Liver (tissue), 9 donors: ENCODE measurements around the gene SCARF1. TPM values are rescaled to one million over a fixed set of nuclear protein-coding genes. Genes with fewer than 3 reads are reported as not detected.

Experiments
- DNase-seq: peaks from one replicate; pipeline ENCODE4 v3.0.0-alpha.2; 2017; ENCODE audit warnings: low spot score
- H3K27ac ChIP-seq, 2 donors: one replicate each; pipeline ENCODE4 v1.7.0; 2013; ENCODE audit warnings: inconsistent platforms in 2 of 2, low read length in 2 of 2, control low read depth in 1 of 2, low read depth in 1 of 2, mild to moderate bottlenecking in 1 of 2
- H3K27me3 ChIP-seq, 4 donors: one replicate each; pipeline versions ENCODE4 v1.6.1 to v1.7.0; 2013; ENCODE audit warnings: low read length in 3 of 4, inconsistent platforms in 1 of 4, mild to moderate bottlenecking in 1 of 4, moderate library complexity in 1 of 4; ENCODE audit not compliant: control insufficient read depth in 4 of 4, insufficient read depth in 4 of 4
- H3K36me3 ChIP-seq, 4 donors: one replicate each; pipeline versions ENCODE4 v1.6.1 to v1.7.0; 2013; ENCODE audit warnings: low read length in 3 of 4, mild to moderate bottlenecking in 3 of 4, low read depth in 1 of 4, moderate library complexity in 1 of 4; ENCODE audit not compliant: control insufficient read depth in 4 of 4, insufficient read depth in 3 of 4
- H3K4me1 ChIP-seq, 4 donors: one replicate each; pipeline versions ENCODE4 v1.6.1 to v1.7.0; 2013; ENCODE audit warnings: low read length in 3 of 4, mild to moderate bottlenecking in 3 of 4, moderate library complexity in 1 of 4; ENCODE audit not compliant: control insufficient read depth in 4 of 4, insufficient read depth in 4 of 4
- H3K4me3 ChIP-seq, 3 donors: one replicate each; pipeline versions ENCODE4 v1.6.1 to v1.7.0; 2013; ENCODE audit warnings: low read length in 3 of 3, control low read depth in 1 of 3, low read depth in 1 of 3, mild to moderate bottlenecking in 1 of 3
- H3K9ac ChIP-seq, 2 donors: one replicate each; pipeline ENCODE4 v1.7.0; 2013; ENCODE audit warnings: low read length in 2 of 2, mild to moderate bottlenecking in 2 of 2, moderate library complexity in 2 of 2, control low read depth in 1 of 2, low read depth in 1 of 2
- H3K9me3 ChIP-seq, 4 donors: one replicate each; pipeline versions ENCODE4 v1.6.1 to v1.7.0; 2013; ENCODE audit warnings: low read length in 3 of 4; ENCODE audit not compliant: control insufficient read depth in 4 of 4
- EGR1 ChIP-seq, 2 donors: IDR thresholded peaks; 2 replicates each; pipeline ENCODE4 v1.6.1; 2016 to 2018; ENCODE audit warnings: antibody characterized with exemption in 2 of 2, low read depth in 2 of 2
- FOXA1 ChIP-seq: IDR thresholded peaks from 2 replicates; pipeline ENCODE4 v1.6.1; 2016; ENCODE audit warnings: antibody characterized with exemption
- FOXA2 ChIP-seq: IDR thresholded peaks from 2 replicates; pipeline ENCODE4 v1.6.1; 2016; ENCODE audit warnings: antibody characterized with exemption
- GABPA ChIP-seq, 2 donors: IDR thresholded peaks in 1 of 2; conservative IDR thresholded peaks in 1 of 2; 2 replicates each; pipeline ENCODE4 v1.6.1; 2016; ENCODE audit warnings: antibody characterized with exemption in 2 of 2, mild to moderate bottlenecking in 1 of 2, moderate library complexity in 1 of 2
- HNF4A ChIP-seq, 2 donors: conservative IDR thresholded peaks; 2 replicates each; pipeline ENCODE4 v1.6.1; 2016; ENCODE audit warnings: antibody characterized with exemption in 2 of 2, mild to moderate bottlenecking in 2 of 2
- NR2F2 ChIP-seq: IDR thresholded peaks from 2 replicates; pipeline ENCODE4 v1.6.1; 2016; ENCODE audit warnings: antibody characterized with exemption
- RAD21 ChIP-seq, 2 donors: IDR thresholded peaks; 2 replicates each; pipeline ENCODE4 v1.6.1; 2016; ENCODE audit warnings: antibody characterized with exemption in 2 of 2, mild to moderate bottlenecking in 2 of 2
- RXRA ChIP-seq, 2 donors: IDR thresholded peaks; 2 replicates each; pipeline ENCODE4 v1.6.1; 2017 to 2018; ENCODE audit warnings: antibody characterized with exemption in 2 of 2, mild to moderate bottlenecking in 1 of 2
- YY1 ChIP-seq: IDR thresholded peaks from 2 replicates; pipeline ENCODE4 v1.6.1; 2016; ENCODE audit warnings: antibody characterized with exemption, mild to moderate bottlenecking
- WGBS: extraction: QIAGEN DNeasy Blood & Tissue Kit; methylation state at CpG from one replicate; pipeline ENCODE4 v1.1.7; 2013; 5-methylcytosine and 5-hydroxymethylcytosine counted together
- polyA plus RNA-seq, 2 donors: library from polyadenylated mRNA; stranded (reverse) in 1 of 2; unstranded in 1 of 2; fragments of 200-250 nt in 1 of 2; fragments of >200 nt in 1 of 2; fragmentation: Nextera tagmentation in 1 of 2; extraction: Ambion mirVana in 1 of 2; gene quantifications; one replicate each; pipeline versions ENCODE4 v1.2.1 to v1.2.3, GENCODE V29; 2013 to 2015
- total RNA-seq, 2 donors: library from RNA; depleted of rRNA; stranded (reverse); fragments of >200 nt; gene quantifications; one replicate each; pipeline ENCODE4 v1.2.3, GENCODE V29; 2014
- TF ChIP-seq, protein P1 (sequence below): fragments of 150-350 bp; IDR thresholded peaks from 2 replicates; pipeline ENCODE4 v1.5.1; 2017; ENCODE audit warnings: improper control_type of control experiment, low read depth, low read length; ENCODE audit not compliant: missing input control
- TF ChIP-seq, protein P2 (sequence below): IDR thresholded peaks from 2 replicates; pipeline ENCODE4 v1.6.1; 2016; ENCODE audit warnings: antibody characterized with exemption
- TF ChIP-seq, protein P3 (sequence below): IDR thresholded peaks from 2 replicates; pipeline ENCODE4 v1.6.1; 2016; ENCODE audit warnings: antibody characterized with exemption, mild to moderate bottlenecking
- TF ChIP-seq, protein P4 (sequence below): IDR thresholded peaks from 2 replicates; pipeline ENCODE4 v1.6.1; 2016; ENCODE audit warnings: antibody characterized with exemption
- TF ChIP-seq, protein P5 (sequence below): IDR thresholded peaks from 2 replicates; pipeline ENCODE4 v1.6.1; 2016; ENCODE audit warnings: antibody characterized with exemption
- donor health status: healthy.
- donor health status: healthy.
- donor health status: healthy.
- donor health status: healthy.
- donor health status: healthy.

Gene SCARF1
- total and polyA plus RNA-seq, 4 donors, result 1.3 to 11.9 (median 8.4) TPM

DNA sequence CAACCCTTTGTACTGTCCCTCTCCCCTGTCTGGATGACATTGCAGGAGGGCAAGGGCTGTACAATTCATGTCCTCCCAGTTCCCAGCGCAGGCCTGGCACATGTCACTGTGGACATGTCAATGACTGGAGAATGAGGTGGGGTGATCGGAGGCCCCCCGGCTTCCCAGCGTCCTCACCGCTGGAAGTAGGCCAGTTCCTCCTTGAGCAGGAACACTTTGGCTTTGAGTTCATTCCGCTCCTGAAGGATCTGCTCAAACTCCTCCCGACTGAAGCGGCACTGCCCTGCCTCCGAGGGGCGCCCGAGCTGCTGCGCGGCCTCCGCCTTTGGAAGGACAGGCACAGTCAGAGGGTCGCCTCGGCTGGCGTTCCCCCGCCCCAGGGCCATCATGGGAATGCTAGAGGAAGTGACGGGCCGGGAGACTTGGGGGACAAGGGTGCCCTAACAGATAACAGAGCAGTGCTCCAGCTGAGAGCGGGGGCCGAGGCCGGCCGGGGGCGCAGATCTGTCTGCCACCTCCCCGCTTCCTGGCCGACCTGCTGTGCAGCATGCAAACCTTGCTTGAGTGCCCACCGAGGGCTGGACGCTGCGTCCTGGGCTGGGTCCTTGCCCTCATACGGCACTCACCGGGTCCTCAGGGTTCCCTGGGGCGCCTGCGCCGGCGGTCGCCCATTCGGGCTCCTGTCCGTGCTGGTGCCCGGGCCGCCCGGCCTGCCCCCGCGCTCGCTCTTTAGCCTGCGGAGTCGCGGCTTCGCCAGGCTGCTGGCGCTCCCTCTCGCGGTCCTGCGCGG, 2.8 kb upstream of the SCARF1 start:
- peaks cover 10 to 62% (median 41%) of the 10 kb centered on the region in 4 donors for H3K4me1 ChIP-seq
- peak overlapping the region; percentile 38 to 60 for H3K9ac ChIP-seq

DNA sequence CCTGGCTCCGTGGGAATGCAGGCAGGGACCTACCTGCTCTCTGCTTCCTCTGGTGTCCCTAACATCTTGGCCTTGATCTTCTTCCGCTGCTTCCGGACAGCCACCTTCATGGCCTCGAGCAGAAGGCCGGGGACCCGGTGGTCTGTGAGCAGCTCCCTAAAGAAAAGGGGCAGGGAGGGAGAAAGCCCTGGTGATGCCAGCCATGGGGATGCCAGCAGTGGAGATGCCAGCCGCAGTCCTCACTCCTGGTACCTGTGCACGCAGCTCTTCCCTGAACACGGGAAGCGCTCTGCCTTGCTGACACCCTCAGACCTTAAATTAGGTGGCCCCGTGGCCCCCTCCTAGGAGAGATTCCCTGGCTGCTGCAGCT, 2.3 kb upstream of the SCARF1 start:
- no peak for DNase-seq
- peak overlapping the region in 1 of 2 donors; percentile 66 for H3K27ac ChIP-seq
- H3K27me3 ChIP-seq, result no peaks in the 10 kb centered on the region
- H3K4me1 ChIP-seq, result peaks cover 11 to 63% (median 41%) of the 10 kb centered on the region in 4 donors
- no peak for TF ChIP-seq NR2F2
- no peak for TF ChIP-seq YY1
- no peak for TF ChIP-seq GABPA (IDR thresholded peaks at IDR 0.05 in 1 of 2, conservative IDR thresholded peaks at IDR 0.05 in 1 of 2)
- no peak for TF ChIP-seq RAD21 (IDR thresholded peaks at IDR 0.05)
- no peak for TF ChIP-seq FOXA1
- no peak for TF ChIP-seq RXRA (IDR thresholded peaks at IDR 0.05)
- TF ChIP-seq FOXA2, result no peak
- TF ChIP-seq, protein P1, sequence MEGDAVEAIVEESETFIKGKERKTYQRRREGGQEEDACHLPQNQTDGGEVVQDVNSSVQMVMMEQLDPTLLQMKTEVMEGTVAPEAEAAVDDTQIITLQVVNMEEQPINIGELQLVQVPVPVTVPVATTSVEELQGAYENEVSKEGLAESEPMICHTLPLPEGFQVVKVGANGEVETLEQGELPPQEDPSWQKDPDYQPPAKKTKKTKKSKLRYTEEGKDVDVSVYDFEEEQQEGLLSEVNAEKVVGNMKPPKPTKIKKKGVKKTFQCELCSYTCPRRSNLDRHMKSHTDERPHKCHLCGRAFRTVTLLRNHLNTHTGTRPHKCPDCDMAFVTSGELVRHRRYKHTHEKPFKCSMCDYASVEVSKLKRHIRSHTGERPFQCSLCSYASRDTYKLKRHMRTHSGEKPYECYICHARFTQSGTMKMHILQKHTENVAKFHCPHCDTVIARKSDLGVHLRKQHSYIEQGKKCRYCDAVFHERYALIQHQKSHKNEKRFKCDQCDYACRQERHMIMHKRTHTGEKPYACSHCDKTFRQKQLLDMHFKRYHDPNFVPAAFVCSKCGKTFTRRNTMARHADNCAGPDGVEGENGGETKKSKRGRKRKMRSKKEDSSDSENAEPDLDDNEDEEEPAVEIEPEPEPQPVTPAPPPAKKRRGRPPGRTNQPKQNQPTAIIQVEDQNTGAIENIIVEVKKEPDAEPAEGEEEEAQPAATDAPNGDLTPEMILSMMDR, result no peak
- TF ChIP-seq, protein P2, sequence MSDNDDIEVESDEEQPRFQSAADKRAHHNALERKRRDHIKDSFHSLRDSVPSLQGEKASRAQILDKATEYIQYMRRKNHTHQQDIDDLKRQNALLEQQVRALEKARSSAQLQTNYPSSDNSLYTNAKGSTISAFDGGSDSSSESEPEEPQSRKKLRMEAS, result no peak
- no peak for TF ChIP-seq EGR1 (IDR thresholded peaks at IDR 0.05; ENCODE audit: low read depth in 2 of 2)
- peaks cover 9 to 23% (median 20%) of the 10 kb centered on the region in 4 donors for H3K36me3 ChIP-seq
- no peak overlapping the region for H3K4me3 ChIP-seq
- WGBS, result 85% methylated on average over 11 of the region's 11 CpGs
- H3K9me3 ChIP-seq, result no peaks in the 10 kb centered on the region
- H3K9ac ChIP-seq, result no peak overlapping the region

More for the DNA sequence above, 2.8 kb upstream of the SCARF1 start:
- DNase-seq, result no peak
- Histone ChIP-seq H3K27ac (peak overlapping the region; percentile 66 to 77), H3K36me3 (peaks cover 9 to 29% (median 24%) of the 10 kb centered on the region in 4 donors), H3K27me3 (no peaks in the 10 kb centered on the region), H3K9me3 (no peaks in the 10 kb centered on the region), H3K4me3 (peak overlapping the region in 2 of 3 donors; percentile 49 to 64)
- 25% methylated on average over 54 of the region's 54 CpGs for WGBS
- TF ChIP-seq RXRA (IDR thresholded peaks at IDR 0.05) (no peak), FOXA2 (no peak), HNF4A (conservative IDR thresholded peaks at IDR 0.05) (no peak), EGR1 (IDR thresholded peaks at IDR 0.05; ENCODE audit: low read depth in 2 of 2) (no peak)
- TF ChIP-seq, protein P3, sequence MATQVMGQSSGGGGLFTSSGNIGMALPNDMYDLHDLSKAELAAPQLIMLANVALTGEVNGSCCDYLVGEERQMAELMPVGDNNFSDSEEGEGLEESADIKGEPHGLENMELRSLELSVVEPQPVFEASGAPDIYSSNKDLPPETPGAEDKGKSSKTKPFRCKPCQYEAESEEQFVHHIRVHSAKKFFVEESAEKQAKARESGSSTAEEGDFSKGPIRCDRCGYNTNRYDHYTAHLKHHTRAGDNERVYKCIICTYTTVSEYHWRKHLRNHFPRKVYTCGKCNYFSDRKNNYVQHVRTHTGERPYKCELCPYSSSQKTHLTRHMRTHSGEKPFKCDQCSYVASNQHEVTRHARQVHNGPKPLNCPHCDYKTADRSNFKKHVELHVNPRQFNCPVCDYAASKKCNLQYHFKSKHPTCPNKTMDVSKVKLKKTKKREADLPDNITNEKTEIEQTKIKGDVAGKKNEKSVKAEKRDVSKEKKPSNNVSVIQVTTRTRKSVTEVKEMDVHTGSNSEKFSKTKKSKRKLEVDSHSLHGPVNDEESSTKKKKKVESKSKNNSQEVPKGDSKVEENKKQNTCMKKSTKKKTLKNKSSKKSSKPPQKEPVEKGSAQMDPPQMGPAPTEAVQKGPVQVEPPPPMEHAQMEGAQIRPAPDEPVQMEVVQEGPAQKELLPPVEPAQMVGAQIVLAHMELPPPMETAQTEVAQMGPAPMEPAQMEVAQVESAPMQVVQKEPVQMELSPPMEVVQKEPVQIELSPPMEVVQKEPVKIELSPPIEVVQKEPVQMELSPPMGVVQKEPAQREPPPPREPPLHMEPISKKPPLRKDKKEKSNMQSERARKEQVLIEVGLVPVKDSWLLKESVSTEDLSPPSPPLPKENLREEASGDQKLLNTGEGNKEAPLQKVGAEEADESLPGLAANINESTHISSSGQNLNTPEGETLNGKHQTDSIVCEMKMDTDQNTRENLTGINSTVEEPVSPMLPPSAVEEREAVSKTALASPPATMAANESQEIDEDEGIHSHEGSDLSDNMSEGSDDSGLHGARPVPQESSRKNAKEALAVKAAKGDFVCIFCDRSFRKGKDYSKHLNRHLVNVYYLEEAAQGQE, result no peak
- TF ChIP-seq, protein P4, sequence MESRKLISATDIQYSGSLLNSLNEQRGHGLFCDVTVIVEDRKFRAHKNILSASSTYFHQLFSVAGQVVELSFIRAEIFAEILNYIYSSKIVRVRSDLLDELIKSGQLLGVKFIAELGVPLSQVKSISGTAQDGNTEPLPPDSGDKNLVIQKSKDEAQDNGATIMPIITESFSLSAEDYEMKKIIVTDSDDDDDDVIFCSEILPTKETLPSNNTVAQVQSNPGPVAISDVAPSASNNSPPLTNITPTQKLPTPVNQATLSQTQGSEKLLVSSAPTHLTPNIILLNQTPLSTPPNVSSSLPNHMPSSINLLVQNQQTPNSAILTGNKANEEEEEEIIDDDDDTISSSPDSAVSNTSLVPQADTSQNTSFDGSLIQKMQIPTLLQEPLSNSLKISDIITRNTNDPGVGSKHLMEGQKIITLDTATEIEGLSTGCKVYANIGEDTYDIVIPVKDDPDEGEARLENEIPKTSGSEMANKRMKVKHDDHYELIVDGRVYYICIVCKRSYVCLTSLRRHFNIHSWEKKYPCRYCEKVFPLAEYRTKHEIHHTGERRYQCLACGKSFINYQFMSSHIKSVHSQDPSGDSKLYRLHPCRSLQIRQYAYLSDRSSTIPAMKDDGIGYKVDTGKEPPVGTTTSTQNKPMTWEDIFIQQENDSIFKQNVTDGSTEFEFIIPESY, result no peak
- TF ChIP-seq, protein P5, sequence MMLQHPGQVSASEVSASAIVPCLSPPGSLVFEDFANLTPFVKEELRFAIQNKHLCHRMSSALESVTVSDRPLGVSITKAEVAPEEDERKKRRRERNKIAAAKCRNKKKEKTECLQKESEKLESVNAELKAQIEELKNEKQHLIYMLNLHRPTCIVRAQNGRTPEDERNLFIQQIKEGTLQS, result no peak
